Adipose tissue (tissue), 3 donors: ENCODE data around the gene GBF1. TPM values are rescaled to one million over a fixed set of nuclear protein-coding genes. Genes with fewer than 3 reads are reported as not detected.

ENCODE experiments used
- H3K27ac ChIP-seq: one replicate; pipeline ENCODE4 v1.5.1; 2013; ENCODE audit warnings: low read depth, low read length
- WGBS, 3 donors: extraction: QIAGEN DNeasy Blood & Tissue Kit; methylation state at CpG; one replicate each; pipeline ENCODE4 v1.1.7; 2013; 5-methylcytosine and 5-hydroxymethylcytosine counted together
- polyA plus RNA-seq, 3 donors: library from polyadenylated mRNA; stranded (reverse); fragments of 200-250 nt; gene quantifications; one replicate each; pipeline ENCODE4 v1.2.3, GENCODE V29; 2013
- donor health status: healthy with polysubstance abuse.
- donor health status: Bipolar disorder and iron deficiency.
- donor health status: healthy.

The GBF1 gene
- polyA plus RNA-seq, 3 donors = 9.5 to 14.6 (median 12.3) TPM

- H3K27ac ChIP-seq = no peak overlapping the region
- WGBS, 3 donors = 78 to 99% (median 84%) methylated on average over 1 of the region's 1 CpG
Observed at GRCh38 chr10:102316421-102316820, 71.1 kb downstream of the GBF1 start.

- no peak overlapping the region for H3K27ac ChIP-seq
- WGBS, 3 donors = 65 to 95% (median 72%) methylated on average over 2 of the region's 2 CpGs
Observed at GRCh38 chr10:102322914-102323313, 77.6 kb downstream of the GBF1 start.

- 45 to 70% (median 56%) methylated on average over 3 of the region's 3 CpGs for WGBS, 3 donors
Observed at GRCh38 chr10:102324061-102324460, 78.7 kb downstream of the GBF1 start.

DNA sequence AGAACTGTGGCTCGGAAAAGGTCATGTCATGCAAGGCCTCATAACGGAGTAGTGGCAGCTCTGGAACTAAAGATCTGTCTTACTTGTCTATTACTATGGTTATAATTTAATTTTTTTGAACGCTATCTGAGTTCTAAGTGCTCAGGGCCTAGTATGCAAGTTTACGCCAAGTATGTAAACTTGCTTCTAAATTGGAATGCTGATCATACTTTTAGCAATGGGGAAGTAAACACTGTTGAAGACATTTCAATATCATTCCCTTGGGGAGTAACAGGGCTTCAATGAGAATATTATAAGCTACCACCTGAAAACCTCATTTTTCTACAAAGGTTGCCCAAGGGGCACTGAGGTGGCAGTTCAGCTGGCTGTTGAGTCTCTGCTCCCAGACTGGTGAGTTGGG is 80.7 kb downstream of the GBF1 start:
- no peak overlapping the region for H3K27ac ChIP-seq
- WGBS, 3 donors = 92 to 93% (median 93%) methylated on average over 4 of the region's 4 CpGs

More at GRCh38 chr10:102324061-102324460, 78.7 kb downstream of the GBF1 start:
- no peak overlapping the region for H3K27ac ChIP-seq

- WGBS, 3 donors = 78 to 89% (median 86%) methylated on average over 5 of the region's 5 CpGs
- no peak overlapping the region for H3K27ac ChIP-seq
Observed at GRCh38 chr10:102327002-102327401, 81.7 kb downstream of the GBF1 start.

- H3K27ac ChIP-seq = no peak overlapping the region
- WGBS, 3 donors = 59 to 94% (median 93%) methylated on average over 2 of the region's 2 CpGs
Observed at GRCh38 chr10:102327641-102328040, 82.3 kb downstream of the GBF1 start.

DNA sequence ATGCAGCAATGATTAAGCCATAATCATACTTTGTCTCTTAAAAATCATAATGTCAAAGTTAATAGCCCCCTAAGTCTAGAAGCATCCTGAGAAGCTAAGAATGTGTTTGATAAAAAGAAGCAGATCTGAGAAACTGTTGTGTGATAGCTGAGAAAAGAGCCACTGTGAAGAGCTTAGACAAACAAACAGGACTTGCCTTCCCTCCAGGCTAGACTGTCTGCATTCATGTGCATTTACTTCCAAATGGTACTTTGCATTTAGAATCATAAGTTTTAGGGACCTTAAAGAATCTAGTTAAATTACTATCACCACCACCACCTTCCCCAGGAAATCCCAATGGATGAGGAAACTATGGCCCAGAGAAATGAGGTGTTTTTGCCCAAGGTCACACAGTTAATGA is 87.4 kb downstream of the GBF1 start:
- no peak overlapping the region for H3K27ac ChIP-seq

DNA sequence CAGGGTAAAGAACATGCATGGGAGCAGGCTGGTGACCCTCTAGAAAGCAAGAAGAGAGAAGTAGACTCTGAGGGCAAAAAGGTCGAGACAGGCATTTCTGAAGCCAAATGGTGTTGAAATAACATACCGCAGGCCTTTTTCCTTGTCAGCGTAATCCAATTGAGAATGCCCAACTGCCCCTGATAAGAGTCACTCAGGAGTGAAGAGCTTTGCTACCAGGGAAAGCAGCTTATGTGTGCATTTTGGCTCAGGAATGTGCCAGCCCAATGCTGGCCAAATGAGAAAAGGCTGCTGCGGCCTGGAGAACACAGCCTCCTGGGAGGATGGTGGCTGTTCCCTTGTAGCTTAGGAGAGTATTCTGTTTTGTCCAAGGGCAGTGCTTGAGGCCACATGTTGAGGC is 88.8 kb downstream of the GBF1 start:
- no peak overlapping the region for H3K27ac ChIP-seq
- 45 to 59% (median 51%) methylated on average over 4 of the region's 4 CpGs for whole genome bisulfite sequencing, 3 donors

- H3K27ac ChIP-seq = no peak overlapping the region
- 66 to 82% (median 82%) methylated on average over 3 of the region's 3 CpGs for WGBS, 3 donors
Observed at GRCh38 chr10:102335184-102335583, 89.9 kb downstream of the GBF1 start.

- H3K27ac ChIP-seq = no peak overlapping the region
- 87 to 90% (median 88%) methylated on average over 2 of the region's 2 CpGs for WGBS, 3 donors
Observed at GRCh38 chr10:102341038-102341688, 95.8 kb downstream of the GBF1 start.

- no peak overlapping the region for H3K27ac ChIP-seq
- 32 to 88% (median 43%) methylated on average over 2 of the region's 2 CpGs for WGBS, 3 donors
Observed at GRCh38 chr10:102342458-102342857, 97.1 kb downstream of the GBF1 start.

- WGBS, 3 donors = 86 to 89% (median 89%) methylated on average over 3 of the region's 3 CpGs
- H3K27ac ChIP-seq = no peak overlapping the region
Observed at GRCh38 chr10:102342958-102343357, 97.6 kb downstream of the GBF1 start.

GRCh38 chr10:102344067-102344466 is 98.7 kb downstream of the GBF1 start:
- no peak overlapping the region for H3K27ac ChIP-seq
- WGBS, 3 donors = 87 to 94% (median 91%) methylated on average over 3 of the region's 3 CpGs

DNA sequence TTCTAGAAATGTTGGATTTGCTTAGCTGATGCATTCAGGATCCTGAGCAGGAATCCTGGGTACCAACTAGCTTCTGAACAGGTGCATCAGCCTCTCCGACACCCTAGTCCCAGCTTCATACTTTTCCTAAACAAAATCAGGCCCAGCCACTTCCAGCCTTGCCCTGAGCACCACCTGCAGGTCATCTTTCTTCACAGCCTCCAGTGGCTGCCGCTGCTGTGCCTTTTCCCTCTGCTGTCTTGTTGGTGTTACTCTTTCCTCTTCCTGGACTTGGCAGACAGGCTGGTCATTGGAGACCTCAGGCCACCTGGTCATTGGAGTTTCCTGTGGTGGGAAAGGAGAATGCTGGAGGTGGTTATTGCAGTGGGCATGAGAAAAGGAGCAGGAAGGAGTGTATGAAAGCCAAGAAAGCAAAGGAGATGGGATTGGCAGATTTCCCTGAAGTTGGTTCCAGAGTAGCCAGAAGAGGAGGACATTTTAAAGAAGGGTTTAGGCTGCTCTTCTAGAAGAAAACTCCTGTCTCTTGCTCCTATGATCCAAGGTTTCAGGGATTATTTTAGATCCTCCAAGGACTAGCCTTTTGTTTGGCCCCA is 102.0 kb downstream of the GBF1 start:
- H3K27ac ChIP-seq = no peak overlapping the region
- 57 to 75% (median 58%) methylated on average over 2 of the region's 2 CpGs for WGBS, 3 donors

GRCh38 chr10:102352066-102352715 is 106.9 kb downstream of the GBF1 start:
- no peak overlapping the region for H3K27ac ChIP-seq
- WGBS, 3 donors = 72 to 83% (median 78%) methylated on average over 7 of the region's 7 CpGs

DNA sequence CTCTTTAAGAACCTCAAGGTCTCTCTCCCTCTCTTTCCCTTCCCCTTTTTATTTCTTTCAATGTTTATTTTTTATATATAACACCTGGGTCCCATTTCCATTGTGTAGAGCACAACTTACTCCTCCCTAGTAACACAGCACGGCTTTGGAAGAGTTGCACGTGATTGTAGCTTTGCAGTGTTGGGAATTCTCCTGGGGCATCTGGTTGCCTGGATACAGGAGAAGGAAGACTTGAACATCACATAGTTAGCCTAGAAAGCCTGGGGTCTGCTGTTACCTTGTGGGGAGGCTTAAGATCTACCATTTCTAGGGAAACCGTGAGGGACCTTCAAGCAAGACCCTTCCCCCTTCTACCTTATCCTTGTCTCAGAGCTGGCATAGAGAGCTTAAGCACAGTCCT is 109.1 kb downstream of the GBF1 start:
- WGBS, 3 donors = 78 to 84% (median 82%) methylated on average over 3 of the region's 3 CpGs
- no peak overlapping the region for H3K27ac ChIP-seq

DNA sequence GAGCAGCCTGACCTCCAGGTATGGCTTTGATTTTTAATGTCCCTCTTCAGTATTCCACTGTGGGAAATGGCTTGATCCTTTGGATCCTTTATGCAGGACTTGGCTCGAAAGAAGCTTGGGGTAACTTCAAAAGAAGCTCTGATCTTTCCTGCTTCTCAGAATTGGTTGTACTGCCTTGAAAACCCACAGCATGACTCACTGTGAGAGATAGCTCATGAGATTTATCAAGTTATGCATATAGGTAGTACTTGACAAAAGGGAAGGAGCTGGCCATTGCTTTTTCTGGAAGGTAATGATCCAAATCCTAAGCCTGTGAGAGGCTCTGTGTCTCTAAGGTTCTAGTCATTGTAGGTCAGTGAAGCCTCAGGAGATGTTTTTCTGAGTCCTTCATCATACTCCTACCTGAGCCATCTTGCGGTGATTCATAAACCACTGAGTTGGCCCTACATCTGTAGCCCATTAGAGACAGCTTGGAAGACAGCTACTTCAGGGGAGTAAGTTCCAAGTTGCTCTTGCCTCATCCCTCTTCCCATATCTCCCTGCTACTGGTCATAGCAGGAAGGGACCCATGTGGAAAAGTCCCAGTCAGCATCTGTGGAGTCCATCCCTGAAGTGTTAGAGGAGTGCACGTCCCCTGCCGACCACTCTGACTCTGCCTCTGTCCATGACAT is 113.5 kb downstream of the GBF1 start:
- H3K27ac ChIP-seq = no peak overlapping the region
- WGBS, 3 donors = 90 to 95% (median 94%) methylated on average over 4 of the region's 4 CpGs

DNA sequence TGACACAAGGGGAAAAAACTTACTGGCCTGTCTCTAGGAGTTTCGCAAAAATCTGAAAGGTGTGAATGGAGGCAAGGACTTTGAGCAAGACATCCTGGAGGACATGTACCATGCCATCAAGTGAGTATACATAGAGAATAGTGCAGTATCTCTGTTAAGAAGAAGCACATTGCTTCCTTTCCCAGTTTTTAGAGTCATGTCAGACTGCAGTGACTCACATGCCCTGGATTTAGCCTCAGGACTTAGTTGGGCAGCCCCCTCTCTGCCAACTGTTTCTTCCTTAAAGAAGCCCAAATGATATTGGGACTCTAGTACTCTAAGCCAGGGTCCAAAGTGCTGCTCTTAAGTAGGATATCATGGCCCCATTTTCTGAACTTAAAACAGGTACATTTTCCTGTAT is 122.1 kb downstream of the GBF1 start:
- H3K27ac ChIP-seq = no peak overlapping the region
- WGBS, 3 donors = 100% methylated on average over 1 of the region's 1 CpG

- WGBS, 3 donors = 57 to 90% (median 85%) methylated on average over 3 of the region's 3 CpGs
- no peak overlapping the region for H3K27ac ChIP-seq
Observed at GRCh38 chr10:102368077-102368476, 122.7 kb downstream of the GBF1 start.
